GM23338 (cell line): ENCODE measurements around the gene GCDH. TPM values are rescaled to one million over a fixed set of nuclear protein-coding genes. Genes with fewer than 3 reads are reported as not detected.
A peak's percentile ranks its signal among the peaks of the same experiment; 100 is the strongest.

Experiments
- ATAC-seq: fragments of 200-7000 bp; cut with Tn5 transposase; 3 replicates; pipeline ENCODE4 v1.9.1; 2020
- DNase-seq: peaks from one replicate; pipeline ENCODE4 v3.0.0-alpha.2; 2015; ENCODE audit warnings: low spot score
- H2AFZ ChIP-seq: fragments of 200-600 bp; sonication (generic); 2 replicates; pipeline ENCODE4 v1.8.0; 2016; ENCODE audit warnings: antibody characterized with exemption, mild to moderate bottlenecking, moderate library complexity
- H3F3A ChIP-seq: fragments of 200-600 bp; sonication (generic); replicated peaks from 2 replicates; pipeline ENCODE4 v1.8.0; 2017; ENCODE audit warnings: antibody characterized with exemption, mixed run types, low read depth
- H3K27ac ChIP-seq: fragments of 200-600 bp; sonication (generic); 2 replicates; pipeline ENCODE4 v1.6.1; 2016; ENCODE audit warnings: low read depth
- H3K27me3 ChIP-seq: fragments of 200-600 bp; sonication (generic); 2 replicates; pipeline ENCODE4 v1.8.0; 2016; ENCODE audit warnings: mild to moderate bottlenecking, mixed run types, moderate library complexity; ENCODE audit not compliant: insufficient read depth
- H3K36me3 ChIP-seq: fragments of 200-600 bp; sonication (generic); 2 replicates; pipeline ENCODE4 v1.8.0; 2016; ENCODE audit warnings: mild to moderate bottlenecking; ENCODE audit not compliant: insufficient read depth
- H3K4me1 ChIP-seq: fragments of 200-600 bp; sonication (generic); 2 replicates; pipeline ENCODE4 v1.8.0; 2016; ENCODE audit warnings: mild to moderate bottlenecking, moderate library complexity; ENCODE audit not compliant: insufficient read depth
- H3K4me2 ChIP-seq: fragments of 200-600 bp; sonication (generic); 2 replicates; pipeline ENCODE4 v1.7.1; 2017; ENCODE audit warnings: mixed run types
- H3K4me3 ChIP-seq: fragments of 200-600 bp; sonication (generic); 2 replicates; pipeline ENCODE4 v1.6.1; 2016; ENCODE audit warnings: mixed run types
- H3K79me2 ChIP-seq: fragments of 200-600 bp; sonication (generic); replicated peaks from 2 replicates; pipeline ENCODE4 v1.8.0; 2017; ENCODE audit warnings: mild to moderate bottlenecking; ENCODE audit not compliant: insufficient read depth
- H3K9me2 ChIP-seq: fragments of 200-600 bp; sonication (generic); 2 replicates; pipeline ENCODE4 v1.8.0; 2017; ENCODE audit not compliant: insufficient read depth
- H4K20me1 ChIP-seq: fragments of 200-600 bp; sonication (generic); replicated peaks from 2 replicates; pipeline ENCODE4 v1.8.0; 2017; ENCODE audit warnings: mild to moderate bottlenecking; ENCODE audit not compliant: insufficient read depth
- H3K27ac Mint-ChIP-seq: 2 replicates; pipeline ENCODE4 v1.8.0; 2020; ENCODE audit warnings: inconsistent platforms, mild to moderate bottlenecking, moderate library complexity, mixed read lengths
- H3K27me3 Mint-ChIP-seq: 3 replicates; pipeline ENCODE4 v1.8.0; 2022; ENCODE audit warnings: low read depth, mild to moderate bottlenecking, moderate library complexity, mixed read lengths, inconsistent platforms; ENCODE audit not compliant: insufficient read depth, poor library complexity
- H3K36me3 Mint-ChIP-seq: 3 replicates; pipeline ENCODE4 v1.8.0; 2021; ENCODE audit warnings: low read depth, mild to moderate bottlenecking, inconsistent platforms, moderate library complexity, mixed read lengths
- H3K4me1 Mint-ChIP-seq: 3 replicates; pipeline ENCODE4 v1.8.0; 2020; ENCODE audit warnings: mild to moderate bottlenecking, inconsistent platforms, mixed read lengths
- H3K4me3 Mint-ChIP-seq: 3 replicates; pipeline ENCODE4 v1.8.0; 2021; ENCODE audit warnings: moderate library complexity, mild to moderate bottlenecking, inconsistent platforms, mixed read lengths
- H3K9me3 Mint-ChIP-seq: 3 replicates; pipeline ENCODE4 v1.8.0; 2020; ENCODE audit warnings: moderate library complexity, mild to moderate bottlenecking, inconsistent platforms, mixed read lengths
- CREB1 ChIP-seq: fragments of 250-450 bp; sonication (Bioruptor Pico); IDR thresholded peaks from 2 replicates; pipeline ENCODE4 v1.5.0; 2020; ENCODE audit warnings: low read depth, mild to moderate bottlenecking, moderate library complexity
- ETS1 ChIP-seq: IDR thresholded peaks from 2 replicates; pipeline ENCODE4 v1.6.1; 2016; ENCODE audit warnings: antibody characterized with exemption
- EZH2 ChIP-seq: fragments of 200-600 bp; sonication (generic); IDR thresholded peaks from one replicate; pipeline ENCODE4 v1.8.0; 2017; ENCODE audit warnings: antibody characterized with exemption, mild to moderate bottlenecking, low read depth; ENCODE audit not compliant: unreplicated experiment
- EZH2phosphoT487 ChIP-seq: fragments of 200-600 bp; sonication (generic); IDR thresholded peaks from one replicate; pipeline ENCODE4 v1.8.1; 2018; ENCODE audit warnings: antibody characterized with exemption; ENCODE audit not compliant: unreplicated experiment
- JUNB ChIP-seq: IDR thresholded peaks from one replicate; pipeline ENCODE4 v1.6.1; 2016; ENCODE audit warnings: antibody characterized with exemption; ENCODE audit not compliant: unreplicated experiment
- NANOG ChIP-seq: IDR thresholded peaks from 2 replicates; pipeline ENCODE4 v1.6.1; 2016; ENCODE audit warnings: antibody characterized with exemption, borderline replicate concordance
- POLR2AphosphoS5 ChIP-seq: IDR thresholded peaks from 2 replicates; pipeline ENCODE4 v1.6.1; 2016; ENCODE audit warnings: antibody characterized with exemption, low read depth
- ZNF114 ChIP-seq: fragments of 250-450 bp; sonication (Bioruptor Pico); IDR thresholded peaks from 2 replicates; pipeline ENCODE4 v1.5.0; 2020; ENCODE audit warnings: mild to moderate bottlenecking, moderate library complexity
- ZNF331 ChIP-seq: fragments of 250-450 bp; sonication (Bioruptor Pico); IDR thresholded peaks from 2 replicates; pipeline ENCODE4 v1.5.0; 2020; ENCODE audit warnings: low read depth, mild to moderate bottlenecking, moderate library complexity
- ZNF462 ChIP-seq: fragments of 250-450 bp; sonication (Bioruptor Pico); IDR thresholded peaks from 2 replicates; pipeline ENCODE4 v1.5.0; 2020; ENCODE audit warnings: mild to moderate bottlenecking, moderate library complexity
- polyA plus RNA-seq: library from polyadenylated mRNA; unstranded; fragments of >200 nt; fragmentation: Nextera tagmentation; extraction: Ambion mirVana; gene quantifications from 2 replicates; pipeline ENCODE4 v1.2.1, GENCODE V29; 2016
- total RNA-seq: library from RNA; depleted of rRNA; stranded (reverse); fragments of >200 nt; shearing (Covaris generic); gene quantifications from 2 replicates; pipeline ENCODE4 v1.2.3, GENCODE V29; 2014
- TF ChIP-seq, protein P1 (sequence below): IDR thresholded peaks from one replicate; pipeline ENCODE4 v1.6.1; 2018; ENCODE audit warnings: antibody characterized with exemption; ENCODE audit not compliant: unreplicated experiment

Gene GCDH
- total and polyA plus RNA-seq, 2 experiments from 2014 or later: 54.1 to 99.8 TPM

- peak overlapping the region; percentile 79; the same call in 1 of the 2 replicates for H3K27ac ChIP-seq
- peaks cover 72% of the 10 kb centered on the region for H3F3A ChIP-seq
- peaks cover 30% of the 10 kb centered on the region for H3K4me1 Mint-ChIP-seq
- peak overlapping the region; percentile 68 for H3K27ac Mint-ChIP-seq
- peaks cover 19% of the 10 kb centered on the region for H3K27me3 Mint-ChIP-seq
- H3K27me3 ChIP-seq: no peaks in the 10 kb centered on the region
- H4K20me1 ChIP-seq: peaks cover 33% of the 10 kb centered on the region
- H3K9me3 Mint-ChIP-seq: no peaks in the 10 kb centered on the region
- ATAC-seq (no peak), DNase-seq (no peak)
- peak overlapping the region; percentile 99 for H3K4me3 ChIP-seq
- H3K4me1 ChIP-seq: peaks cover 22% of the 10 kb centered on the region
- peaks cover 57% of the 10 kb centered on the region for H3K36me3 ChIP-seq
- H3K79me2 ChIP-seq: peaks cover 32% of the 10 kb centered on the region
- no peak overlapping the region for H2AFZ ChIP-seq
- peak overlapping the region; percentile 99 for H3K4me3 Mint-ChIP-seq
- H3K36me3 Mint-ChIP-seq: peaks cover 67% of the 10 kb centered on the region
- TF ChIP-seq JUNB: no peak
- TF ChIP-seq ETS1: no peak
- TF ChIP-seq CREB1 (CRISPR knock-in tag): no peak
- no peak for TF ChIP-seq ZNF114
- no peak for TF ChIP-seq ZNF462 (CRISPR knock-in tag)
- TF ChIP-seq, protein P1, sequence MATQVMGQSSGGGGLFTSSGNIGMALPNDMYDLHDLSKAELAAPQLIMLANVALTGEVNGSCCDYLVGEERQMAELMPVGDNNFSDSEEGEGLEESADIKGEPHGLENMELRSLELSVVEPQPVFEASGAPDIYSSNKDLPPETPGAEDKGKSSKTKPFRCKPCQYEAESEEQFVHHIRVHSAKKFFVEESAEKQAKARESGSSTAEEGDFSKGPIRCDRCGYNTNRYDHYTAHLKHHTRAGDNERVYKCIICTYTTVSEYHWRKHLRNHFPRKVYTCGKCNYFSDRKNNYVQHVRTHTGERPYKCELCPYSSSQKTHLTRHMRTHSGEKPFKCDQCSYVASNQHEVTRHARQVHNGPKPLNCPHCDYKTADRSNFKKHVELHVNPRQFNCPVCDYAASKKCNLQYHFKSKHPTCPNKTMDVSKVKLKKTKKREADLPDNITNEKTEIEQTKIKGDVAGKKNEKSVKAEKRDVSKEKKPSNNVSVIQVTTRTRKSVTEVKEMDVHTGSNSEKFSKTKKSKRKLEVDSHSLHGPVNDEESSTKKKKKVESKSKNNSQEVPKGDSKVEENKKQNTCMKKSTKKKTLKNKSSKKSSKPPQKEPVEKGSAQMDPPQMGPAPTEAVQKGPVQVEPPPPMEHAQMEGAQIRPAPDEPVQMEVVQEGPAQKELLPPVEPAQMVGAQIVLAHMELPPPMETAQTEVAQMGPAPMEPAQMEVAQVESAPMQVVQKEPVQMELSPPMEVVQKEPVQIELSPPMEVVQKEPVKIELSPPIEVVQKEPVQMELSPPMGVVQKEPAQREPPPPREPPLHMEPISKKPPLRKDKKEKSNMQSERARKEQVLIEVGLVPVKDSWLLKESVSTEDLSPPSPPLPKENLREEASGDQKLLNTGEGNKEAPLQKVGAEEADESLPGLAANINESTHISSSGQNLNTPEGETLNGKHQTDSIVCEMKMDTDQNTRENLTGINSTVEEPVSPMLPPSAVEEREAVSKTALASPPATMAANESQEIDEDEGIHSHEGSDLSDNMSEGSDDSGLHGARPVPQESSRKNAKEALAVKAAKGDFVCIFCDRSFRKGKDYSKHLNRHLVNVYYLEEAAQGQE: no peak
- TF ChIP-seq EZH2phosphoT487: no peak
- TF ChIP-seq ZNF331: no peak
- TF ChIP-seq POLR2AphosphoS5: no peak
- TF ChIP-seq EZH2: no peak
- no peak for TF ChIP-seq NANOG
- no peaks in the 10 kb centered on the region for H3K9me2 ChIP-seq
- H3K4me2 ChIP-seq: peak overlapping the region; percentile 96
Measured at GRCh38 chr19:12939975-12940423, 49.0 kb downstream of the GCDH start.
